ENCODE data around the gene CTNNA1.
A peak's percentile ranks its signal among the peaks of the same experiment; 100 is the strongest.
"Not testable (repeated sequence)": the region's sequence is repeated elsewhere in the genome, so short reads cannot be mapped to it uniquely, and the experiment has no call there.

CTNNA1 gene

GRCh38 chr5:138752951-138753793 is at the start of gene CTNNA1:
CTNNA1 (plus strand) TSS chr5:138753425; CDS start chr5:138781925, 28,500 bp downstream.
- DNase-seq (ENCODE audit: low read depth): peak; percentile 21

- DNase-seq (ENCODE audit: low read depth): not testable (repeated sequence)
Measured at GRCh38 chr5:138703777-138704176, 49.4 kb upstream of the CTNNA1 start.

DNA sequence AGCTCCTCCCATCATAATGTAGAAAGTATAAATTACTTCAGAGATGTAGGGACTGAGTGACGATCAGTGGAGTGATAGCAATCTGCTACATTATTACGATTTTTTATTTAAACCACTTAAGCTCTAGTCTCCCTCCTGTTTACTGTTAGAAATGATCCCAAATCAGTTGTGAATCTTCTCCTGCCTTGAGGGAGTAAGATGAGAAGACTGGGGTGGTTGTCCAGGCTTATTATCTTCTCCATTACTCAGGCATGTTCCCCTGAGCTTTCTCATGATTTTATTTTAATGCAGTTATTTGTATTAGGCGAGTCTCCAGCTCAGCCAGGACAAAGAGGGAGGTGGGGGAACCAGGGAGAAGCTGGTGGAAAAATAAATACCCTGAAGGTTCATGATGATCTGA is 48.2 kb upstream of the CTNNA1 start:
- no peak for DNase-seq (ENCODE audit: low read depth)

DNA sequence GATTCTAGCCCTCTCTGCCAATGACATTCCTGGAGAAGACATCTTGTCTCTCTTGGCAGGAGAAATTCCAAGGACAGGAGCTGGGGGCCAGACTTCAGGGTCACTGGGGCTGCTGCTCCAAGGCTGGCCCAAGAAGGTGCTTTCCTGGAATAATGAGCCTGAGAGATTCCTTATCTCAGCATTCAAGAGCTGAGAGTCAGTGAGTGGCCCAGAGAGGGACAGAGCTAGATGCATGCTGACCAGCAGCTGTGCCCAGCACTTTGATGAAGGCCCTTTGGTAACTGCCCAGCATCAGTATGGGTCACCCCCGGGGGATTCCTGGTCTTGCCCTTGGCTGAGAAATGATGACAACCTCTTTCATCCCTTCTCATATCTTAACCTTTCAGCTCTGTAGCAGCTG is 47.7 kb upstream of the CTNNA1 start:
- no peak for DNase-seq (ENCODE audit: low read depth)

DNA sequence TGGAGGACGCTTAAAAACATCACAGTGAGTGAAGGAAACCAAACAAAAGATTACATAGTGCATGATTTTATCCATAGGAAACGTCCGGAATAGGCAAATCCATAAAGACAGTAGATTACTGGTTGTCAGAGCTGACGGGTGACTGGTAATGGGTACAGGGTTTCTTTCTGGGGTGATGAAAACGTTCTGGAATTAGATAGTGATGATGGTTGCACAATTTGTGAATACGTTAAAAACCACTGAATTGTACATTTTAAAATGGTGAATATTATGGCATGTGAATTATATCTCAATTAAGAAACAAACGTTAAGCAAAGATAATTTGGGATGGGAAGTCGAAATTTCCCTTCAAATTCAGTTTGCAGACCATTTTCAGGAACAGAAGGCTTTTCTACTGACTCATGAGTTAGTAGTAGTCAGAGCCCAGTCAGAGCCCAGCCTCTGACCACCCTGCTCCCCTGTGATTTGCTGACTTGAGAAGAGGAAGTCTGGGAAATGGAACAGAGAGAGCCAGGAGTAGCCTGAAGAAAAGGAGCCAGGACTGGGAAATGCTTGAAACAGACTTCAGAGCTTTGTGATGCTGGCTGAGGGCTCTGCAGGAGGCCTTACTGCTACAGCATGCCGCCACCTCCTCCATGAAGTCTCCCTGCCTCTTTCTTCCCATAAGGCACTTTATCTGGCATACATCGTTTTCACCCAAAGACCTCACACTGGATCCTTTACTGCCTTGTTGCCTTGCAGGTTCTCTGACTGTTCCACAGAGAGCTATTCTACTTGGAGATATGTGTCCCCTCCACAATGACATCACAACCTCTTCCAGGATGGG is 46.4 kb upstream of the CTNNA1 start:
- DNase-seq (ENCODE audit: low read depth): no peak

DNA sequence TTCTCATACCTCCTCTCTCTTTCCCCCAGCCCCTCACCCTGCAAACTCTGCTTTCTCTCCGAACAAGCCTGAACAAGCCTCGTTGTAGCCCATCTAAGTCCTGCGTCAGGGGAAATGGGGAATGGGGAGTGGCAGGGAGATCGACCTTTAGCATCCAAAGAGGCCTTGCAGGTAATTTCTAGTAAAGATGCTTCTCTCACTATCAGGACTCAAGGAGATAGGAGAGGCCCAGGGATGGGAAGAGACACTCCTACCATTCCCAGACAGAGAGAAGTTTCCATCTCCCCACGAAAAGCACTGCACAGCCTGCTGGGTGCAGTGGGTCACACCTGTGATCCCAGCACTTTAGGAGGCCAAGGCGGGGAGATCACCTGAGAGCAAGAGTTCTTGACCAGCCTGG is 44.4 kb upstream of the CTNNA1 start:
- DNase-seq (ENCODE audit: low read depth): no peak

DNA sequence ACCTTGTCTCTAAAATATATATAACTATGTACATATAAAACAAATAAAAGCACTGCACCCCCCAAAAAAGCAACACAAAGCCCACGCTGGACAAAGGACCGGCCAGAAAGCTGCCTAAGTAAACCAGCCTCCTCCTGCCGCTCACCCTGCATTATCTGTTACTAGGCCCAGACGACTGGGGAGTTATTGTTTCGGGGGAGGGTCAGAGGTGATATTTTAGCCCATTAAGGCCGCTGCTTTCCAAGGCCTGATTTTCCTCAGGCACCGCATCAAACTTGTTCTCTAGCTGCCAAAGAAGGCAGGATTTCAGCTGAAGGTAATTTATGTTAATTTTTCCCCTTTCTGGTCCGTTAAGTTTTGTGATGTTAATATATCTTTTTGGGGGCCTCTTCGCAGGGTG is 44.0 kb upstream of the CTNNA1 start:
- DNase-seq (ENCODE audit: low read depth): no peak

DNA sequence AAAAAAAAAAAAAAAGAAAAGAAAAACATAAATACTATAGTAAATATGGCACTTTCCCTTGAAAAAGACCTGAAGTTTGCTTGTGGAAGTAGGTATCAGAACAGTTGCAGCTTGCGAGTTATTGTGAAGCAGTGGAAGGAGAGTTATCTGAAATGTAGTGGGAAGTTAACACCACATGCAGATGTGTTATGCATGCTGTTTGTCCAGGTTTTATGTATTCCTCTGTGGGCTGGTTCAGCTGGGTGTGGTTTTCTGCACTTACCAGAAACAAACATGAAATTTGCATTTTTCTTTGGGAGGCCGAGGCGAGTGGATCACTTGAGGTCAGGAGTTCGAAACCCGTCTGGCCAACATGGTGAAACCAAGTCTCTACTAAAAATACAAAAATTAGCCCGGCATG is 42.1 kb upstream of the CTNNA1 start:
- DNase-seq (ENCODE audit: low read depth): no peak

- DNase-seq (ENCODE audit: low read depth): no peak
Measured at GRCh38 chr5:138711811-138712210, 41.4 kb upstream of the CTNNA1 start.

DNA sequence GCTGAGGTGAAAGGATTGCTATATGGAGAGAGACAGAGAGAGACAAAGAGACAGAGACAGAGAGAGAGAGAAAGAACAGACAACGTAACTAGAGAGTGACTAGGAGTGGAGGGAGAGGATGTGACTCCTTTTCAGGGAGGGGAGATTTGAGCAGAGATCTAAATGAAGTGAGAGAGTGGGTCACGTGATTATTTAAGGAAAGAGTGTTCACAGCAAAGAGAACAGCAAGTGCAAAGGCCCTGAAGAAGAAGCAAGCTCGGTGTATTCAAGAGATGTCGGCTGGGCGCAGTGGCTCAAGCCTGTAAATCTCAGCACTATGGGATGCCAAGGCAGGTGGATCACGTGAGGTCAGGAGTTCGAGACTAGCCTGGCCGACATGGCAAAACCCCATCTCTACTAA is 40.9 kb upstream of the CTNNA1 start:
- DNase-seq (ENCODE audit: low read depth): no peak

- no peak for DNase-seq (ENCODE audit: low read depth)
Measured at GRCh38 chr5:138712791-138713190, 40.4 kb upstream of the CTNNA1 start.

DNA sequence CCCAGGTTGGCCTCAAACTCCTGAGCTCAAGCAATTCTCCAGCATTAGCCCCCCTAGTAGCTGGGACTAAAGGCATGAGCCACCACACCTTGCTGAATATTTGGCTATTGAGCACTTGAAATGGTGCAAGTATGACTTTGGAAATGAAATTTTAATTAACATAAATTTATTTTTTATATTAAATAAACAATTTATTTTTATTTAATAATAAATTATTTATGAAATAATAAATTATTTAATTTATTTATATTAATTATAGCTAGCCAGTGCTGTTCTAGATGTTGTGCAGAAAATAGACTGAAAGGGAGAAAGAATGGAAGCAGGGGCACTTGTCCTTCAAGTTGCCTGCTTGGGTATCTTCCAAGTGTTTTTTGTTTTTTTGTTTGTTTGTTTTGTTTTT is 40.0 kb upstream of the CTNNA1 start:
- DNase-seq (ENCODE audit: low read depth): no peak

GRCh38 chr5:138714694-138715093 is 38.5 kb upstream of the CTNNA1 start:
- no peak for DNase-seq (ENCODE audit: low read depth)

- not testable (repeated sequence) for DNase-seq (ENCODE audit: low read depth)
Measured at GRCh38 chr5:138715931-138716432, 37.2 kb upstream of the CTNNA1 start.

DNA sequence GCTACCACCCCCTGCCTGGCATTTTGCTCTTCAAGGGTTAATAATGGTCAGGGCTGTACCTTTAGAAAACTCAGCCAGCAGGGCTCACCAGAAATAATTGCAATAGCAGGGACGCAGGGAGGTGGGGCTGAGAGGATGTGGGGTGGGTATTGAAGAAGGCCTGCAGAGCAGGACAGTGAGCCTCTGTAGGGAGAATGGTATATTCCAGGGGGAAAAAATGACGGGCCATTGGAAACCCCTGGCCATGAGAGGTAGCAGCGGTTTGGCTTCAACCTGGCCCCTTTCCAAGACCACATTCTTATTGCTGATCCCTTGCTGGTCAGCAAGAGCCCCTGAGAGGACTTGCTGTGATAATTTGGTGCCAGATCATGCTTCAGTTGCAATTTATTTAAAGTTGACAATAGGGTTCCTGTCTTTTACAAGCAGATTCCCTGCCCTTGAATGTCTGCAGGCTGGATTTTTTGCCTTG is 36.7 kb upstream of the CTNNA1 start:
- no peak for DNase-seq (ENCODE audit: low read depth)

- DNase-seq (ENCODE audit: low read depth): no peak
Measured at GRCh38 chr5:138717399-138717798, 35.8 kb upstream of the CTNNA1 start.

GRCh38 chr5:138719811-138720210 is 33.4 kb upstream of the CTNNA1 start:
- no peak for DNase-seq (ENCODE audit: low read depth)

DNA sequence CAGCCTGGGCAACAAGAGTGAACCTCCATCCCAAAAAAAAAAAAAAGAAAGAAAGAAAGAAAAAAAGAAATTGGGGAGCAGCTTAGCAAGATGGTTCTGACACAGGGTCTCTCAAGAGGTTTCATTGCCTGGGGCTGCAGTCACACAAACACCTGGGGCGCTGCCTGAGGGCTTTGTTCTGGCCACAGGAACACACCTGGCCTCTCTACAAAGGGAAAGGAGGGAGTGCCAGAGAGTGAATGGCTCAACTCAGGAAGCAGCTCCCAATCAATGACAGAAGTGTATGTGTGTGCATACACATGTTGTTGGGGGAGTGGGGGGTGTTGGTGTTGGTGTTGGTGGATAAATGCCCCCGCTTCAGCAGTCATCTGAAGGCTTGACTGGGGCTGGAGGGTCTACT is 32.4 kb upstream of the CTNNA1 start:
- no peak for DNase-seq (ENCODE audit: low read depth)

DNA sequence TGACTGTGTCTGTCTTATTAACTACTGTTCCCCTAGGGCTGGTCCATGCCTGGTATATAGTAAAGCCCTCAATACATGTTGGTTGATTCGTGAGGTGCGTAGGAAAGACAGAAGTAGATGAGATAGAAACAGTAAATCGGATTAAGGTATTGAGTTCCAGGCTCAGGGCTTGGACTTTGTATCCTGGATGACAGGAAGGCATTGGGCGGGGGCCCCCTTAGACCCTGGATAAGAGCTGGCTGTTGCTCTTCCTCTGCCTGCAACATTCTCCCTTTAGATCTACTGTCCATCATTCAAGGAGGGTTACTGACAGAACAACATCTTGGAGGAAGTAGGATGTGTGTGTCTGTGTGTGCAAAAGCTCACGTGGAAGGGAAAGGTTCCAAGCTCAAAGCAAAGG is 31.2 kb upstream of the CTNNA1 start:
- no peak for DNase-seq (ENCODE audit: low read depth)

GRCh38 chr5:138722544-138723177 is 30.6 kb upstream of the CTNNA1 start:
- no peak for DNase-seq (ENCODE audit: low read depth)

DNA sequence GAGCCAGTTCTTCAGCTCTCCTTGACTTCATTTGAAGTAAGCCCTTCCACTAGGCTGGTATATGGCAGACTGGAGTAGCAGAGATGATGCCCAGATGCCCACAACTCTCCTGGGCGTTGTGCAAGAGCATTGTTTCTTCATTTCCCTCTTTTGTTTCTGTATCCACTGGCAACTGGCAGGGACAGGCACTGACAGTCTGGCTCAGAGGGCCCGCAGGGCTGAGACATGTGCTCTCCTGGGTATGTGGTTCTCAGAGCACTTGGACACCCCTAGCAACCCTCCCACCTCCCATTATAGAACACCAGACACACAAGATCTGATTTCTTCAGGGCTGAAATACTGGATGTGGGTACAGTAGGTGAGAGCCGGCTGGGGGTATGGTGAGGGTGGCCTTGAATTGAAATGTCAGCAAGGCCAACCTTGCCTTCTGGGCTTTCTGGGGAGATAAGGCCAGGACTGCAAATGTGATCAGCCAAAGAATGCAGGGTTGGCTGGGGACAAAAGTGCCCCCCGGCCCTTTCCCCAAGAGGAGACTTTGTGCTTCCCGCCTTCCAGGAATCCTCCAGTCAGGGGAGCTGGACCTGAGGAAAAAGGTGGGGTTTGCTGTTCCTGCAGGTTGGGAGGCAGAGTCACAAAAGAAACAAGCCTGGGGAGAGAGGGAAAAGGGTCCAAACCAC is 28.6 kb upstream of the CTNNA1 start:
- no peak for DNase-seq (ENCODE audit: low read depth)

Measured in stimulated activated CD8-positive, alpha-beta memory T cell treated with anti-CD3 and anti-CD28 coated beads, Interleukin-7, amount 100 ng/mL, for 24 hours (primary cell).